ENCODE data around the gene TMEM223.
"Not testable (repeated sequence)": the region's sequence is repeated elsewhere in the genome, so short reads cannot be mapped to it uniquely, and the experiment has no call there.

The TMEM223 gene

DNA sequence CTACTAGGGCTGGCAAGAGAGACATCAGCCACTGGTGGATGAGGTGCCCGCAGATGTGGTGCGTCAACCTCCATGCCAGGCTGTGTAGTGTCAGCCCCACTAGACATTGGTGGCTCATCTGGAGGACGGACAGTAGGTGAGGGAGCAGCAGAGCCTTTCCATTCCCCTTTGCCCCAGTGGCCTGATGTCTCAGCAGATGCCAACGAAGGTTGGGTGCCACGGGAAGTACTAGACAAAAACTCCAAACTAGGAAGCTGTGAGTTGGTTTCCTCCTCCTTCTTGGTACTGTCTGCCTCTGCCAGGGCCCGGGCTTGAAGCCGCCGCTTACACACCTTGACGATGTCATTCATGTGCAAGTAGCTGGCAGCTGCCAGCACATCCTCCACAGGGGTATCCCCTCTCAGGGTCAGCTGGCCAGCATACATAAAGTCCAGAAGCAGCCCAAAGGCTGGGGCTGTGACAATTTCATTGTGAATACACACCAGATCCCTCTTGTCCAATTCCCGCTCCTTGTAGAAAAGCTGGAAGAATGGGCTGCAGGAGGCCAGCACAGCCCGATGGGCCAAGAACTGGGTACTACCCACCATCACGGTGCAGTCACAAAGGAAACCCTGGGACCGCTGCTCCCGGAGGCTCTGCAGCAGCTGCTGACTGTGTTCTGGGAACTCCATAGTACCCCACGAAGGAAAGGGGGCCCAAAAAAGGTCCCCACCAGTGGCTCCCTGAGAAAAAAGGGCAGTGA lies 38.6 kb downstream of the TMEM223 start:
- no peak for DNase-seq (ENCODE audit: low spot score)

- no peak for DNase-seq (ENCODE audit: low spot score)
These were observed 39.5 kb downstream of the TMEM223 start for GRCh38 chr11:62752177-62752785.

- not testable (repeated sequence) for DNase-seq (ENCODE audit: low spot score)
These were observed 41.9 kb downstream of the TMEM223 start for GRCh38 chr11:62749931-62750330.

- DNase-seq (ENCODE audit: low spot score) = no peak
These were observed 44.2 kb downstream of the TMEM223 start for GRCh38 chr11:62747475-62748160.
